ENCODE data around the gene FBXL13.
"Not testable (repeated sequence)": the region's sequence is repeated elsewhere in the genome, so short reads cannot be mapped to it uniquely, and the experiment has no call there.

Gene FBXL13

GRCh38 chr7:103025341-103025740 lies 49.3 kb downstream of the FBXL13 start:
- Histone ChIP-seq H3K36me3 (ENCODE audit: control insufficient read depth in 1 of 2, insufficient read depth in 2 of 2, low read length in 2 of 2) (no peaks in the 10 kb centered on the region), H3K9ac (ENCODE audit: low read length) (no peak overlapping the region), H3K27ac (ENCODE audit: low read depth, low read length) (no peak overlapping the region), H3K4me2 (ENCODE audit: low read length) (no peak overlapping the region), H3K4me1 (ENCODE audit: control insufficient read depth in 1 of 2, insufficient read depth in 2 of 2, low read length in 2 of 2) (no peaks in the 10 kb centered on the region), H3K23ac (ENCODE audit: low read length) (no peak overlapping the region), H2BK120ac (ENCODE audit: insufficient read depth, low read length, poor library complexity) (no peak overlapping the region), H2AFZ (ENCODE audit: insufficient read depth, low read length, poor library complexity) (no peak overlapping the region), H3K4me3 (ENCODE audit: low read depth, low read length) (no peak overlapping the region), H3K79me1 (ENCODE audit: low read length) (no peaks in the 10 kb centered on the region), H3K18ac (ENCODE audit: low read length) (no peak overlapping the region), H2BK12ac (ENCODE audit: low read length) (no peak overlapping the region), H4K91ac (ENCODE audit: low read depth, low read length) (no peak overlapping the region), H3K4ac (ENCODE audit: low read depth, low read length) (no peak overlapping the region), H3K9me3 (ENCODE audit: insufficient read depth, low read depth, low read length) (no peaks in the 10 kb centered on the region), H3K79me2 (ENCODE audit: control insufficient read depth, insufficient read depth, low read length, poor library complexity) (no peaks in the 10 kb centered on the region), H3K14ac (ENCODE audit: low read length) (no peak overlapping the region), H4K8ac (ENCODE audit: low read depth, low read length) (no peak overlapping the region), H2AK5ac (ENCODE audit: low read length) (no peak overlapping the region), H4K12ac (ENCODE audit: low read depth, low read length) (no peak overlapping the region), H2BK5ac (ENCODE audit: low read depth, low read length, poor library complexity) (no peak overlapping the region), H3K27me3 (ENCODE audit: insufficient read depth, low read length) (no peaks in the 10 kb centered on the region)
- no CpG with 5 or more reads among the region's 3 CpGs for WGBS (ENCODE audit: extremely low coverage, insufficient coverage, insufficient read length)
- DNase-seq = no peak

- not testable (repeated sequence) for H3K4me3 ChIP-seq (ENCODE audit: low read depth, low read length); H3K18ac ChIP-seq (ENCODE audit: low read length); H2AK5ac ChIP-seq (ENCODE audit: low read length); H2BK12ac ChIP-seq (ENCODE audit: low read length); H3K23ac ChIP-seq (ENCODE audit: low read length); H3K27me3 ChIP-seq (ENCODE audit: insufficient read depth, low read length); H4K8ac ChIP-seq (ENCODE audit: low read depth, low read length); H3K27ac ChIP-seq (ENCODE audit: low read depth, low read length); H2AFZ ChIP-seq (ENCODE audit: insufficient read depth, low read length, poor library complexity); H3K4me2 ChIP-seq (ENCODE audit: low read length); H3K79me2 ChIP-seq (ENCODE audit: control insufficient read depth, insufficient read depth, low read length, poor library complexity); H3K9me3 ChIP-seq (ENCODE audit: insufficient read depth, low read depth, low read length); H3K9ac ChIP-seq (ENCODE audit: low read length); H3K4ac ChIP-seq (ENCODE audit: low read depth, low read length); H2BK120ac ChIP-seq (ENCODE audit: insufficient read depth, low read length, poor library complexity); H4K91ac ChIP-seq (ENCODE audit: low read depth, low read length); H2BK5ac ChIP-seq (ENCODE audit: low read depth, low read length, poor library complexity); H4K12ac ChIP-seq (ENCODE audit: low read depth, low read length); H3K14ac ChIP-seq (ENCODE audit: low read length); H3K79me1 ChIP-seq (ENCODE audit: low read length); H3K4me1 ChIP-seq (ENCODE audit: control insufficient read depth in 1 of 2, insufficient read depth in 2 of 2, low read length in 2 of 2); DNase-seq; H3K36me3 ChIP-seq (ENCODE audit: control insufficient read depth in 1 of 2, insufficient read depth in 2 of 2, low read length in 2 of 2)
- WGBS (ENCODE audit: extremely low coverage, insufficient coverage, insufficient read length) = no CpG with 5 or more reads among the region's 1 CpG
These were observed 51.0 kb downstream of the FBXL13 start for GRCh38 chr7:103023578-103023977.

- not testable (repeated sequence) for H2AK5ac ChIP-seq (ENCODE audit: low read length); DNase-seq; H4K8ac ChIP-seq (ENCODE audit: low read depth, low read length); H3K9me3 ChIP-seq (ENCODE audit: insufficient read depth, low read depth, low read length); H3K36me3 ChIP-seq (ENCODE audit: control insufficient read depth in 1 of 2, insufficient read depth in 2 of 2, low read length in 2 of 2); H3K4me1 ChIP-seq (ENCODE audit: control insufficient read depth in 1 of 2, insufficient read depth in 2 of 2, low read length in 2 of 2); H3K4ac ChIP-seq (ENCODE audit: low read depth, low read length); H4K12ac ChIP-seq (ENCODE audit: low read depth, low read length); H3K4me2 ChIP-seq (ENCODE audit: low read length); H3K4me3 ChIP-seq (ENCODE audit: low read depth, low read length); H3K9ac ChIP-seq (ENCODE audit: low read length); H3K79me1 ChIP-seq (ENCODE audit: low read length); H2AFZ ChIP-seq (ENCODE audit: insufficient read depth, low read length, poor library complexity); H4K91ac ChIP-seq (ENCODE audit: low read depth, low read length); H3K27me3 ChIP-seq (ENCODE audit: insufficient read depth, low read length); H2BK5ac ChIP-seq (ENCODE audit: low read depth, low read length, poor library complexity); H2BK12ac ChIP-seq (ENCODE audit: low read length); H3K14ac ChIP-seq (ENCODE audit: low read length); H3K18ac ChIP-seq (ENCODE audit: low read length); H3K79me2 ChIP-seq (ENCODE audit: control insufficient read depth, insufficient read depth, low read length, poor library complexity); H3K23ac ChIP-seq (ENCODE audit: low read length); H3K27ac ChIP-seq (ENCODE audit: low read depth, low read length); H2BK120ac ChIP-seq (ENCODE audit: insufficient read depth, low read length, poor library complexity)
- no CpG with 5 or more reads among the region's 1 CpG for WGBS (ENCODE audit: extremely low coverage, insufficient coverage, insufficient read length)
These were observed 53.1 kb downstream of the FBXL13 start for GRCh38 chr7:103021490-103021889.

GRCh38 chr7:103020876-103021275 lies 53.7 kb downstream of the FBXL13 start:
- not testable (repeated sequence) for H2BK5ac ChIP-seq (ENCODE audit: low read depth, low read length, poor library complexity); H4K12ac ChIP-seq (ENCODE audit: low read depth, low read length); H3K79me2 ChIP-seq (ENCODE audit: control insufficient read depth, insufficient read depth, low read length, poor library complexity); H3K27me3 ChIP-seq (ENCODE audit: insufficient read depth, low read length); H3K14ac ChIP-seq (ENCODE audit: low read length); H4K8ac ChIP-seq (ENCODE audit: low read depth, low read length); H2AFZ ChIP-seq (ENCODE audit: insufficient read depth, low read length, poor library complexity); H3K9ac ChIP-seq (ENCODE audit: low read length); H4K91ac ChIP-seq (ENCODE audit: low read depth, low read length); H3K23ac ChIP-seq (ENCODE audit: low read length); H3K79me1 ChIP-seq (ENCODE audit: low read length); H3K36me3 ChIP-seq (ENCODE audit: control insufficient read depth in 1 of 2, insufficient read depth in 2 of 2, low read length in 2 of 2); H2BK12ac ChIP-seq (ENCODE audit: low read length); H3K4me1 ChIP-seq (ENCODE audit: control insufficient read depth in 1 of 2, insufficient read depth in 2 of 2, low read length in 2 of 2); H3K4ac ChIP-seq (ENCODE audit: low read depth, low read length); H3K4me2 ChIP-seq (ENCODE audit: low read length); H2BK120ac ChIP-seq (ENCODE audit: insufficient read depth, low read length, poor library complexity); H3K9me3 ChIP-seq (ENCODE audit: insufficient read depth, low read depth, low read length); H2AK5ac ChIP-seq (ENCODE audit: low read length); DNase-seq; H3K4me3 ChIP-seq (ENCODE audit: low read depth, low read length); H3K18ac ChIP-seq (ENCODE audit: low read length); H3K27ac ChIP-seq (ENCODE audit: low read depth, low read length)
- WGBS (ENCODE audit: extremely low coverage, insufficient coverage, insufficient read length) = no CpG with 5 or more reads among the region's 3 CpGs
